ENCODE measurements around the gene OR5P2. TPM values are rescaled to one million over a fixed set of nuclear protein-coding genes. Genes with fewer than 3 reads are reported as not detected.
"Not testable (repeated sequence)": the region's sequence is repeated elsewhere in the genome, so short reads cannot be mapped to it uniquely, and the experiment has no call there.

The OR5P2 gene
- total RNA-seq, 3 donors from 2014 or later: 6.6 to 13.0 TPM; not detected in 1

GRCh38 chr11:7833527-7833926, 36.8 kb upstream of the OR5P2 start:
- Histone ChIP-seq H3K4me1 (no peaks in the 10 kb centered on the region), H3K9me3 (no peaks in the 10 kb centered on the region), H3K4me3 (no peak overlapping the region), H3K27ac (no peak overlapping the region), H3K36me3 (no peaks in the 10 kb centered on the region), H3K27me3 (no peaks in the 10 kb centered on the region)
- no peak for DNase-seq (ENCODE audit: low spot score in 2 of 2)
- intact Hi-C loops (cut with DNase I; ENCODE audit: low total_unique reads): no loop called here
- TF ChIP-seq POLR2AphosphoS5 (IDR thresholded peaks at IDR 0.05): no peak
- no peak for TF ChIP-seq CTCF (IDR thresholded peaks at IDR 0.05)
- no peak for TF ChIP-seq POLR2A (IDR thresholded peaks at IDR 0.05)

- H3K27me3 ChIP-seq: no peaks in the 10 kb centered on the region
- H3K4me1 ChIP-seq: no peaks in the 10 kb centered on the region
- H3K27ac ChIP-seq: no peak within 1 kb of the TSS
- no peak for DNase-seq (ENCODE audit: low spot score in 2 of 2)
- H3K9me3 ChIP-seq: no peaks in the 10 kb centered on the region
- TF ChIP-seq POLR2A (IDR thresholded peaks at IDR 0.05) (no peak), POLR2AphosphoS5 (IDR thresholded peaks at IDR 0.05) (no peak), CTCF (IDR thresholded peaks at IDR 0.05) (no peak)
- no peaks in the 10 kb centered on the region for H3K36me3 ChIP-seq
- H3K4me3 ChIP-seq: no peak within 1 kb of the TSS
- intact Hi-C loops (cut with DNase I; ENCODE audit: low total_unique reads): no loop called here
Measured at GRCh38 chr11:7830740-7831139, 34.0 kb upstream of the OR5P2 start, which contains the start of gene OR5P3. OR5P3 (minus strand) TSS chr11:7830840.

GRCh38 chr11:7826324-7826723, 29.6 kb upstream of the OR5P2 start:
- H3K27me3 ChIP-seq: no peaks in the 10 kb centered on the region
- TF ChIP-seq POLR2AphosphoS5 (IDR thresholded peaks at IDR 0.05) (no peak), POLR2A (IDR thresholded peaks at IDR 0.05) (no peak), CTCF (IDR thresholded peaks at IDR 0.05) (no peak)
- H3K9me3 ChIP-seq: no peaks in the 10 kb centered on the region
- H3K36me3 ChIP-seq: no peaks in the 10 kb centered on the region
- no peaks in the 10 kb centered on the region for H3K4me1 ChIP-seq
- no peak overlapping the region for H3K4me3 ChIP-seq
- intact Hi-C loops (cut with DNase I; ENCODE audit: low total_unique reads): no loop called here
- no peak for DNase-seq (ENCODE audit: low spot score in 2 of 2)
- H3K27ac ChIP-seq: no peak overlapping the region

- DNase-seq (ENCODE audit: low spot score in 2 of 2); H3K4me1 ChIP-seq; intact Hi-C loops (cut with DNase I; ENCODE audit: low total_unique reads); H3K36me3 ChIP-seq; H3K27me3 ChIP-seq; H3K27ac ChIP-seq; H3K4me3 ChIP-seq: not testable (repeated sequence)
- H3K9me3 ChIP-seq: peaks cover 0 to 20% of the 10 kb centered on the region in 2 donors
Measured at GRCh38 chr11:7820417-7820816, 23.7 kb upstream of the OR5P2 start.

GRCh38 chr11:7814897-7815296, 18.2 kb upstream of the OR5P2 start:
- H3K4me1 ChIP-seq; H3K36me3 ChIP-seq; DNase-seq (ENCODE audit: low spot score in 2 of 2); H3K27ac ChIP-seq; H3K4me3 ChIP-seq; H3K27me3 ChIP-seq: not testable (repeated sequence)
- intact Hi-C loops (cut with DNase I; ENCODE audit: low total_unique reads): loop anchor here (10.0 kb wide), 1 partner anchor 1860 kb away; no protein-coding TSS in a partner anchor
- H3K9me3 ChIP-seq: peaks cover 0 to 38% of the 10 kb centered on the region in 2 donors

- not testable (repeated sequence) for H3K4me3 ChIP-seq; H3K27ac ChIP-seq; H3K4me1 ChIP-seq; H3K36me3 ChIP-seq; DNase-seq (ENCODE audit: low spot score in 2 of 2); H3K27me3 ChIP-seq
- peaks cover 22 to 52% of the 10 kb centered on the region in 2 donors for H3K9me3 ChIP-seq
- intact Hi-C loops (cut with DNase I; ENCODE audit: low total_unique reads): loop anchor here (10.0 kb wide), 1 partner anchor 1856 kb away; no protein-coding TSS in a partner anchor
Measured at GRCh38 chr11:7810301-7810700, 13.6 kb upstream of the OR5P2 start.

GRCh38 chr11:7793233-7793632, 3.5 kb downstream of the OR5P2 start:
- Histone ChIP-seq H3K27ac (no peak overlapping the region), H3K4me3 (no peak overlapping the region), H3K36me3 (no peaks in the 10 kb centered on the region), H3K9me3 (peaks cover 3 to 6% of the 10 kb centered on the region in 2 donors), H3K27me3 (no peaks in the 10 kb centered on the region), H3K4me1 (no peaks in the 10 kb centered on the region)
- intact Hi-C loops (cut with DNase I; ENCODE audit: low total_unique reads): loop anchor here (2.0 kb wide), 1 partner anchor 36 kb away; no protein-coding TSS in a partner anchor
- TF ChIP-seq CTCF (IDR thresholded peaks at IDR 0.05): no peak
- no peak for TF ChIP-seq POLR2A (IDR thresholded peaks at IDR 0.05)
- TF ChIP-seq POLR2AphosphoS5 (IDR thresholded peaks at IDR 0.05): no peak
- no peak for DNase-seq (ENCODE audit: low spot score in 2 of 2)
